WTC11 (cell line): ENCODE results near the gene CETP. TPM values are rescaled to one million over a fixed set of nuclear protein-coding genes. Genes with fewer than 3 reads are reported as not detected.
"Not testable (repeated sequence)": the region's sequence is repeated elsewhere in the genome, so short reads cannot be mapped to it uniquely, and the experiment has no call there.

Experiments used
- ATAC-seq: fragments of 200-7000 bp; cut with Tn5 transposase; 2 replicates; pipeline ENCODE4 v1.10.0; 2021; ENCODE audit warnings: mild to moderate bottlenecking, moderate library complexity
- CTCF ChIA-PET: fragments of 300-600 bp; sonication (Branson Sonifier 250); formaldehyde crosslinking; loops from one replicate; lab custom pipeline; 2021; ENCODE audit warnings: antibody characterized with exemption; lab: Charles Lee
- POLR2A ChIA-PET: fragments of 350-600 bp; sonication (Branson Sonifier 250); formaldehyde crosslinking; loops from one replicate; lab custom pipeline; 2021; ENCODE audit warnings: antibody characterized with exemption; lab: Charles Lee
- DNase-seq: peaks from one replicate; pipeline ENCODE4 v3.0.0; 2021; ENCODE audit warnings: low spot score
- H3K27ac Mint-ChIP-seq: 2 replicates; pipeline ENCODE4 v1.8.0; 2021; ENCODE audit warnings: mixed read lengths
- H3K27me3 Mint-ChIP-seq: 2 replicates; pipeline ENCODE4 v1.8.0; 2021; ENCODE audit warnings: low read depth, mild to moderate bottlenecking, moderate library complexity, mixed read lengths
- H3K36me3 Mint-ChIP-seq: 2 replicates; pipeline ENCODE4 v1.8.0; 2021; ENCODE audit warnings: mixed read lengths
- H3K4me1 Mint-ChIP-seq: 2 replicates; pipeline ENCODE4 v1.8.0; 2022; ENCODE audit warnings: mixed read lengths
- H3K4me3 Mint-ChIP-seq: 2 replicates; pipeline ENCODE4 v1.8.0; 2021; ENCODE audit warnings: mild to moderate bottlenecking, moderate library complexity, mixed read lengths
- H3K9me3 Mint-ChIP-seq: 2 replicates; pipeline ENCODE4 v1.8.0; 2021; ENCODE audit warnings: mixed read lengths
- FOXP1 ChIP-seq: sonication (generic); formaldehyde crosslinking; IDR thresholded peaks from 2 replicates; pipeline ENCODE4 v1.8.0; 2022; ENCODE audit warnings: missing genetic modification reagents, mild to moderate bottlenecking, moderate library complexity, borderline replicate concordance
- GRHL2 ChIP-seq: fragments of 250-450 bp; sonication (Bioruptor Pico); IDR thresholded peaks from 2 replicates; pipeline ENCODE4 v1.8.0; 2022; ENCODE audit warnings: mild to moderate bottlenecking, moderate library complexity; ENCODE audit not compliant: insufficient replicate concordance, severe bottlenecking
- RELA ChIP-seq: sonication (generic); formaldehyde crosslinking; IDR thresholded peaks from 2 replicates; pipeline ENCODE4 v1.8.1; 2022; ENCODE audit warnings: missing genetic modification reagents, mild to moderate bottlenecking, borderline replicate concordance
- TEAD4 ChIP-seq: sonication (generic); formaldehyde crosslinking; IDR thresholded peaks from 2 replicates; pipeline ENCODE4 v1.8.0; 2022; ENCODE audit warnings: mild to moderate bottlenecking, missing genetic modification reagents
- ZBTB21 ChIP-seq: sonication (generic); formaldehyde crosslinking; IDR thresholded peaks from 2 replicates; pipeline ENCODE4 v1.8.1; 2023; ENCODE audit warnings: mild to moderate bottlenecking, missing genetic modification reagents, borderline replicate concordance
- ZNF138 ChIP-seq: sonication (generic); formaldehyde crosslinking; conservative IDR thresholded peaks from 2 replicates; pipeline ENCODE4 v1.8.1; 2022; ENCODE audit warnings: mild to moderate bottlenecking, moderate library complexity, missing genetic modification reagents
- ZNF671 ChIP-seq: fragments of 250-450 bp; sonication (Bioruptor Pico); IDR thresholded peaks from 2 replicates; pipeline ENCODE4 v1.8.0; 2021; ENCODE audit warnings: mild to moderate bottlenecking
- total RNA-seq: library from RNA; stranded (reverse); gene quantifications from 3 replicates; pipeline ENCODE4 v1.2.3, GENCODE V29; 2021
- TF ChIP-seq, protein P1 (sequence below): sonication (generic); formaldehyde crosslinking; IDR thresholded peaks from 2 replicates; pipeline ENCODE4 v1.8.1; 2022; ENCODE audit warnings: low read depth, missing genetic modification reagents, borderline replicate concordance
- TF ChIP-seq, protein P2 (sequence below): sonication (generic); formaldehyde crosslinking; IDR thresholded peaks from 2 replicates; pipeline ENCODE4 v1.8.1; 2022; ENCODE audit warnings: mild to moderate bottlenecking, missing genetic modification reagents, moderate library complexity, borderline replicate concordance
- TF ChIP-seq, protein P3 (sequence below): sonication (generic); formaldehyde crosslinking; IDR thresholded peaks from 2 replicates; pipeline ENCODE4 v1.8.1; 2023; ENCODE audit warnings: mild to moderate bottlenecking, missing genetic modification reagents

The CETP gene
- total RNA-seq, 1 experiment from 2014 or later, result not detected

DNA sequence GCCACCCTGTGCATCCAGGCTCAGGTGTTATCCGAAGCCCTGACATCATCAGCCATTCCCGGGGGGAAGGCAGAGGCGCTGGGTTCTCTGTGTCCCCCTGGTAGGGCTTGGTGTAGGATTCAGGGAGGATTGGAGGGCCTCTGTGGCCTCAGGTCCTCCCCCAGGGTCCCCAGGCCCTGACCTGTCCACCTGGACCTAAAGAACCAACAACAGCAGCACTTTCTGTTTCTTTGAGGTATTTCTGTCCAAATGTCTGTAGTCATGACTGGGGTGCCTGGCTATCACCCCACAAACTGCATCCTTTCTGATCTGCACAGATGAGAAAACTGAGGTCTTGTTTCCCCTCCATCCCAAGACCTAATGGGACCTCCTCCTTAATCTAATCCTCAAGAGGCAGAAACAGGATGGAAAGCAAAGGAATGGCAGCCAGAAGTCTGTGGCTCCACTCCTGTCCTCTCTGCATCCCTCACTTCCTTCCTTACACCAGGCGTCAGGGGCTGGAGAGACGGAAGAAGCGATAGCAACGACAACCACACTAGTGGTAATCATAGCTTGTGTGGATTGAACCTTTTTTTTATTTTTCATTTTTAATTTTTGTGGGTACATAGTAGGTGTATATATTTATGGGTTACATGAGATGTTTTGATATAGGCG, 39.4 kb downstream of the CETP start (continued):
- TF ChIP-seq, protein P1, sequence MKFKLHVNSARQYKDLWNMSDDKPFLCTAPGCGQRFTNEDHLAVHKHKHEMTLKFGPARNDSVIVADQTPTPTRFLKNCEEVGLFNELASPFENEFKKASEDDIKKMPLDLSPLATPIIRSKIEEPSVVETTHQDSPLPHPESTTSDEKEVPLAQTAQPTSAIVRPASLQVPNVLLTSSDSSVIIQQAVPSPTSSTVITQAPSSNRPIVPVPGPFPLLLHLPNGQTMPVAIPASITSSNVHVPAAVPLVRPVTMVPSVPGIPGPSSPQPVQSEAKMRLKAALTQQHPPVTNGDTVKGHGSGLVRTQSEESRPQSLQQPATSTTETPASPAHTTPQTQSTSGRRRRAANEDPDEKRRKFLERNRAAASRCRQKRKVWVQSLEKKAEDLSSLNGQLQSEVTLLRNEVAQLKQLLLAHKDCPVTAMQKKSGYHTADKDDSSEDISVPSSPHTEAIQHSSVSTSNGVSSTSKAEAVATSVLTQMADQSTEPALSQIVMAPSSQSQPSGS, result no peak
- TF ChIP-seq ZBTB21 (no peak), ZNF671 (CRISPR knock-in tag) (no peak), FOXP1 (no peak)
- TF ChIP-seq, protein P2, sequence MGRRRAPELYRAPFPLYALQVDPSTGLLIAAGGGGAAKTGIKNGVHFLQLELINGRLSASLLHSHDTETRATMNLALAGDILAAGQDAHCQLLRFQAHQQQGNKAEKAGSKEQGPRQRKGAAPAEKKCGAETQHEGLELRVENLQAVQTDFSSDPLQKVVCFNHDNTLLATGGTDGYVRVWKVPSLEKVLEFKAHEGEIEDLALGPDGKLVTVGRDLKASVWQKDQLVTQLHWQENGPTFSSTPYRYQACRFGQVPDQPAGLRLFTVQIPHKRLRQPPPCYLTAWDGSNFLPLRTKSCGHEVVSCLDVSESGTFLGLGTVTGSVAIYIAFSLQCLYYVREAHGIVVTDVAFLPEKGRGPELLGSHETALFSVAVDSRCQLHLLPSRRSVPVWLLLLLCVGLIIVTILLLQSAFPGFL (CRISPR knock-in tag), result no peak
- TF ChIP-seq, all 79 proteins: peak for 0

DNA sequence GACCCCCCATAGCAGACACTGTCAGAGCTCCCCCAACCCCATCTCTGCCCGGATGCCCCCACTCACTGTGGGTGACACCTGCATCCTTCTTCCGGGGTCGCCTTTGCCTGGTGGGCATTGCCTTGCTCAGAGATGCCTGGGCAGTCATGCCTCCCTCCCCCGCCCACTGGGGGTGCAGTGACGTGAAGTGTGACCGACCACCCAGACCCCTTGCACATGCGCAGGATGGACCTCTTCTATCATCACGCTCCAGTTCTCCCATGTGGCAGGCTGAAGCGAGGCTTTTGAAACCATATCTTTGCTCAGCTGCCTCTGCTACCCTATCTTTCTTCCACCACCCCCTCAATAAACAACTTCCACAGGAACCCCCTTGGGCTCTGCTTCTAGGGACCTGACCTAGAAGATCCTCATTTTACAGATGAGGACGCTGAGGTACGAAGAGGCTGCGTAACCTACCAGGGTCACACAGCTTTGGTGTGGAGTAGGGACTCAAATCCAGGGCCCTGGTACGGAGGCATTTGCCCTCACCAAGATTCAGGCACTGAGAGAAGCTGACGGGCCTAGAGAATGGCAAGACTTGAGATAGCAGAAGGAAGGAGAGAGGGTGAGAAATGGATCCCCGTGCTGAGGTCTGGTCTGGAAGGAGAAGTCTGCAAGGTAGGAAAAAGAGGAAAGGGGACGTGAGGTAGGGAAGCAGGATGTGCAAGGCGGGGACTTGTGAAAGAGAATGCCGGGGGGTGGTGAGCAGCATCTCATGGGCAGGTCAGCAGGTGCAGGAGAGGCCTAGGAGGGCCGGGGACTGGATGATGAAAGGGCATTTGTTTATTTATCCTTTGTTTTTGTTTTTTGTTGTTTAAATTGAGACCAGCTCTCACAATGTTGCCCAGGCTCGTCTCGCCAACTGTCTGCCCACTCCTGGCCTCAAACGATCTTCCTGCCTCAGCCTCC, 42.0 kb downstream of the CETP start:
- CTCF ChIA-PET, result interaction anchor here (0.8 kb wide), 1 partner anchor 42 kb away, joined by 5 read pairs; no protein-coding TSS in a partner anchor
- no peak overlapping the region for H3K27ac Mint-ChIP-seq

DNA sequence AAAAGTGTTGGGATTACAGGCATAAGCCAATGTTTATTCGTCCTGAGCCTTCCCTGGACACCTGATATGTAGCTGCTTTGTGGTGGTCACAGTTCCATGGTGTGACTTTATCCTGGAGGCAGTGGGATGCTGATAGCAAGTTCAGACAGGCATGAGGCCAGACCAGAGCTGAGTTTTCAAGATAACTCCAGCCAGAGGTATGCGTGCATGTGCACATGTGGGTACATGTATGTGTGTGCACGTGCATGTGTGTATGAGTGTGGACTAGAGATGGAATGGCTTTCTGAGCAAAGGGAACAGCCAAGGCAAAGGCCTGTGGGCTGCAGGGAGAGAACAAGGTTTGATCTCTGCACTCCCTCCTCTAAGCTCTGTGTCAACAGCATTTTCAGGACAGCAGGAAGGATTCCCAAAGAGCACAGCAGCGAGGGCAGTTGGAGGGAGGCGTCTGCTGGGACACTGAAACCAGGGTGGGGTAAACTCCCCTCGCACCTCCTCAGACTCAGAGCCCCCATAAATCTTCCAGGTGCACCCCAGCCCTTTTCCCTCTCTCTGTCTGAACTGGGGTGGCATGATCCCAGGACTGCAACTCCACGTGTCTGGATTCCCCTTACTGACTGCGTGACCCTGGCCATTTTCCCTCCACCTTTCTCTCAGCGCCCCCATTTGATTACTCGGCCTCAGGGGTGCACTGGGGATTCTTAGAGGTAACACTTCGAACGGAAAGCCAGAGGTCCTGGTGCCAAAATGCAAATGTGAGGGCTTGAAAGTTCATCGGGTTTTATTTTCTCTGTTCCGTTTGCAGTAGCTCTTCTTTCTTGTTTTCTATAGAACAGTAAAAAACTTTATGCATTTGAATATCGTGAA, 42.9 kb downstream of the CETP start:
- peaks cover 14% of the 10 kb centered on the region for H3K4me1 Mint-ChIP-seq
- TF ChIP-seq, protein P3, sequence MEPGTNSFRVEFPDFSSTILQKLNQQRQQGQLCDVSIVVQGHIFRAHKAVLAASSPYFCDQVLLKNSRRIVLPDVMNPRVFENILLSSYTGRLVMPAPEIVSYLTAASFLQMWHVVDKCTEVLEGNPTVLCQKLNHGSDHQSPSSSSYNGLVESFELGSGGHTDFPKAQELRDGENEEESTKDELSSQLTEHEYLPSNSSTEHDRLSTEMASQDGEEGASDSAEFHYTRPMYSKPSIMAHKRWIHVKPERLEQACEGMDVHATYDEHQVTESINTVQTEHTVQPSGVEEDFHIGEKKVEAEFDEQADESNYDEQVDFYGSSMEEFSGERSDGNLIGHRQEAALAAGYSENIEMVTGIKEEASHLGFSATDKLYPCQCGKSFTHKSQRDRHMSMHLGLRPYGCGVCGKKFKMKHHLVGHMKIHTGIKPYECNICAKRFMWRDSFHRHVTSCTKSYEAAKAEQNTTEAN, result no peak
- TF ChIP-seq RELA (CRISPR knock-in tag) (no peak), ZNF138 (CRISPR knock-in tag) (no peak)
- TF ChIP-seq, protein P1, result no peak
- TF ChIP-seq, all 79 proteins: peak for 0
- DNase-seq, result no peak
- H3K9me3 Mint-ChIP-seq, result peaks cover 5% of the 10 kb centered on the region; the same call in 1 of the 2 replicates
- POLR2A ChIA-PET, result interaction anchor here (1.4 kb wide), 1 partner anchor 22 kb away, joined by 3 read pairs; no protein-coding TSS in a partner anchor
- H3K4me3 Mint-ChIP-seq, result no peak overlapping the region
- H3K27me3 Mint-ChIP-seq, result no peaks in the 10 kb centered on the region
- CTCF ChIA-PET, result interaction anchor here (0.8 kb wide), 1 partner anchor 41 kb away, joined by 5 read pairs; no protein-coding TSS in a partner anchor
- 0 out of 2 replicates have a peak overlapping the region, but pooled peaks have one; percentile 21 for H3K27ac Mint-ChIP-seq
- no peak for ATAC-seq
- H3K36me3 Mint-ChIP-seq, result no peaks in the 10 kb centered on the region

More for the DNA sequence above, 42.0 kb downstream of the CETP start:
- ATAC-seq (peak; percentile 44), DNase-seq (no peak)
- no peak for TF ChIP-seq GRHL2 (CRISPR knock-in tag)
- TF ChIP-seq TEAD4 (CRISPR knock-in tag), result no peak
- Mint-ChIP-seq H3K9me3 (peaks cover 5% of the 10 kb centered on the region; the same call in 1 of the 2 replicates), H3K4me1 (peaks cover 14% of the 10 kb centered on the region), H3K36me3 (no peaks in the 10 kb centered on the region), H3K27me3 (no peaks in the 10 kb centered on the region), H3K4me3 (no peak overlapping the region)
- POLR2A ChIA-PET, result interaction anchor here (1.4 kb wide), 1 partner anchor 21 kb away, joined by 3 read pairs; no protein-coding TSS in a partner anchor

DNA sequence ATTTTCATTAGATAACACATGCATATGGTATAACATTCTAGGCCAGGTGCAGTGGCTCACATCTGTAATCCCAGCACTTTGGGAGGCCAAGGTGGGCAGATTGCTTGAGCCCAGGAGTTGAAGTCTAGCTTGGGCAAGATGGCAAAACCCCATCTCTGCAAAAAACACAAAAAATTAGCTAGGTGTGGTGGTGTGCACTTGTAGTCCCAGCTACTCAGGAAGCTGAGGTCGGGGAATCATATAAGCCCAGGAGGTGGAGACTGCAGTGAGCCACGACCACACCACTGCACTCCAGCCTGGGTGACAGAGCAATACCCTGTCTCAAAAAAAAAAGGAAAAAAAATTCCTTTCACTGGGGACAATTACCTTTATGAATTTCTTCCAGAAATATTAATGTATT, 43.8 kb downstream of the CETP start:
- POLR2A ChIA-PET, H3K4me3 Mint-ChIP-seq, ATAC-seq, H3K36me3 Mint-ChIP-seq, H3K27me3 Mint-ChIP-seq, H3K27ac Mint-ChIP-seq, H3K9me3 Mint-ChIP-seq, DNase-seq: not testable (repeated sequence)
- peaks cover 14% of the 10 kb centered on the region for H3K4me1 Mint-ChIP-seq
- CTCF ChIA-PET, result interaction anchor here (0.9 kb wide), 1 partner anchor 87 kb away, joined by 3 read pairs; the partner anchor contains the start of gene CPNE2
